OCI-LY3 (cell line): ENCODE data around the gene ATPAF2.

Experiments
- H2AFZ ChIP-seq: fragments of 200-600, 300-600 bp; shearing (Covaris generic); 2 replicates; pipeline ENCODE4 v1.6.0; 2014; ENCODE audit warnings: antibody characterized with exemption, low read depth, low read length
- H3K27ac ChIP-seq: fragments of 200-600, 300-600 bp; sonication (generic); 2 replicates; pipeline ENCODE4 v1.5.1; 2014; ENCODE audit warnings: mild to moderate bottlenecking, low read length, moderate library complexity, mixed read lengths
- H3K27me3 ChIP-seq: fragments of 200-600, 300-600 bp; sonication (generic); 2 replicates; pipeline ENCODE4 v1.6.1; 2014; ENCODE audit warnings: low read depth, low read length, mixed read lengths
- H3K36me3 ChIP-seq: fragments of 200-600, 300-600 bp; sonication (generic); replicated peaks from 2 replicates; pipeline ENCODE3; 2014; ENCODE audit warnings: low read depth, low read length, mixed read lengths
- H3K4me1 ChIP-seq: fragments of 300-600, 200-600 bp; sonication (generic); 2 replicates; pipeline ENCODE4 v1.6.1; 2014; ENCODE audit warnings: low read length, mixed read lengths
- H3K4me2 ChIP-seq: fragments of 200-600, 300-600 bp; sonication (generic); 2 replicates; pipeline ENCODE4 v1.6.1; 2014; ENCODE audit warnings: low read length, mixed read lengths
- H3K4me3 ChIP-seq: fragments of 300-600, 200-600 bp; sonication (generic); 2 replicates; pipeline ENCODE4 v1.5.1; 2014; ENCODE audit warnings: antibody characterized with exemption, mild to moderate bottlenecking, low read length, moderate library complexity
- H3K79me2 ChIP-seq: fragments of 300-600, 200-600 bp; shearing (Covaris generic); 2 replicates; pipeline ENCODE4 v1.6.1; 2014; ENCODE audit warnings: mild to moderate bottlenecking, low read length, mixed read lengths
- H3K9ac ChIP-seq: fragments of 300-600, 200-600 bp; shearing (Covaris generic); 2 replicates; pipeline ENCODE4 v1.6.0; 2014; ENCODE audit warnings: mild to moderate bottlenecking, low read length, moderate library complexity
- H3K9me3 ChIP-seq: fragments of 200-600, 300-600 bp; shearing (Covaris generic); 2 replicates; pipeline ENCODE4 v1.6.1; 2014; ENCODE audit warnings: low read length, mixed read lengths; ENCODE audit not compliant: insufficient read depth
- H4K20me1 ChIP-seq: fragments of 200-600, 300-600 bp; sonication (generic); 2 replicates; pipeline ENCODE4 v1.6.1; 2016; ENCODE audit warnings: low read length, mixed read lengths; ENCODE audit not compliant: insufficient read depth
- EZH2phosphoT487 ChIP-seq: fragments of 200-600 bp; shearing (Covaris generic); IDR thresholded peaks from 2 replicates; pipeline ENCODE4 v1.6.1; 2018; ENCODE audit warnings: antibody characterized with exemption, mixed run types, low read depth
- TF ChIP-seq, protein P1 (sequence below): fragments of 200-600, 300-600 bp; sonication (generic); IDR thresholded peaks from 2 replicates; pipeline ENCODE4 v1.5.1; 2014; ENCODE audit warnings: antibody characterized with exemption, low read length, low read depth

The ATPAF2 gene

DNA sequence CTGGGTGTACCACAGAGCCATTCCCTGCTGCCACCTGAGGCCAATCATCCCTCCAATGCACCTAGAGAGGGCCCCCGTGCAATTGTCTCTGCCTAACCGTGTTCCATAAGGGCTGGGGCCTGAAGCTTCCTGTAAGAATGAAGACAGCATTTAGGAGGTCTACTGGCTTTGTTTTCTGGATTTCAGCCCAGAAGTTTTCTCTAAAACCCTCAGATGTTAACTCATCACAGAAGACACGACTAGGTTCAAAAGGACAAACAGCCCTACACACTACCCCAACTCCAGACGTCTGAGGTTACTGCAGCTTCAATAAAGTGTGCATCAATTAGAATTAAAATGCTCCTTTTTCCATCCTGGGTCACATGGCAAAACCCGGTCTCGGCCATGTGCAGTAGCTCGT is 38.0 kb upstream of the ATPAF2 start:
- H3K9me3 ChIP-seq: no peaks in the 10 kb centered on the region
- H3K4me1 ChIP-seq: no peaks in the 10 kb centered on the region
- no peaks in the 10 kb centered on the region for H4K20me1 ChIP-seq
- no peaks in the 10 kb centered on the region for H3K79me2 ChIP-seq
- H3K4me2 ChIP-seq: no peak overlapping the region
- TF ChIP-seq EZH2phosphoT487: no peak
- TF ChIP-seq, protein P1, sequence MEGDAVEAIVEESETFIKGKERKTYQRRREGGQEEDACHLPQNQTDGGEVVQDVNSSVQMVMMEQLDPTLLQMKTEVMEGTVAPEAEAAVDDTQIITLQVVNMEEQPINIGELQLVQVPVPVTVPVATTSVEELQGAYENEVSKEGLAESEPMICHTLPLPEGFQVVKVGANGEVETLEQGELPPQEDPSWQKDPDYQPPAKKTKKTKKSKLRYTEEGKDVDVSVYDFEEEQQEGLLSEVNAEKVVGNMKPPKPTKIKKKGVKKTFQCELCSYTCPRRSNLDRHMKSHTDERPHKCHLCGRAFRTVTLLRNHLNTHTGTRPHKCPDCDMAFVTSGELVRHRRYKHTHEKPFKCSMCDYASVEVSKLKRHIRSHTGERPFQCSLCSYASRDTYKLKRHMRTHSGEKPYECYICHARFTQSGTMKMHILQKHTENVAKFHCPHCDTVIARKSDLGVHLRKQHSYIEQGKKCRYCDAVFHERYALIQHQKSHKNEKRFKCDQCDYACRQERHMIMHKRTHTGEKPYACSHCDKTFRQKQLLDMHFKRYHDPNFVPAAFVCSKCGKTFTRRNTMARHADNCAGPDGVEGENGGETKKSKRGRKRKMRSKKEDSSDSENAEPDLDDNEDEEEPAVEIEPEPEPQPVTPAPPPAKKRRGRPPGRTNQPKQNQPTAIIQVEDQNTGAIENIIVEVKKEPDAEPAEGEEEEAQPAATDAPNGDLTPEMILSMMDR: no peak
- H3K9ac ChIP-seq: no peak overlapping the region
- H3K27me3 ChIP-seq: no peaks in the 10 kb centered on the region
- H3K27ac ChIP-seq: no peak overlapping the region
- no peak overlapping the region for H3K4me3 ChIP-seq
- H2AFZ ChIP-seq: no peak overlapping the region
- H3K36me3 ChIP-seq: no peaks in the 10 kb centered on the region

GRCh38 chr17:18074566-18075272 is 35.8 kb upstream of the ATPAF2 start:
- H4K20me1 ChIP-seq: no peaks in the 10 kb centered on the region
- H3K4me1 ChIP-seq: no peaks in the 10 kb centered on the region
- H3K4me3 ChIP-seq: no peak overlapping the region
- no peaks in the 10 kb centered on the region for H3K36me3 ChIP-seq
- H3K27ac ChIP-seq: no peak overlapping the region
- H3K9ac ChIP-seq: no peak overlapping the region
- H3K4me2 ChIP-seq: no peak overlapping the region
- no peaks in the 10 kb centered on the region for H3K27me3 ChIP-seq
- no peaks in the 10 kb centered on the region for H3K9me3 ChIP-seq
- H3K79me2 ChIP-seq: no peaks in the 10 kb centered on the region
- H2AFZ ChIP-seq: no peak overlapping the region
- TF ChIP-seq, protein P1: no peak
- no peak for TF ChIP-seq EZH2phosphoT487

- Histone ChIP-seq H2AFZ (no peak overlapping the region), H3K79me2 (no peaks in the 10 kb centered on the region), H4K20me1 (no peaks in the 10 kb centered on the region), H3K4me2 (no peak overlapping the region), H3K4me3 (no peak overlapping the region), H3K9me3 (no peaks in the 10 kb centered on the region), H3K27ac (no peak overlapping the region), H3K36me3 (no peaks in the 10 kb centered on the region), H3K27me3 (no peaks in the 10 kb centered on the region), H3K4me1 (no peaks in the 10 kb centered on the region), H3K9ac (no peak overlapping the region)
- TF ChIP-seq, protein P1: no peak
- no peak for TF ChIP-seq EZH2phosphoT487
Observed at GRCh38 chr17:18071751-18072150, 32.8 kb upstream of the ATPAF2 start.

- Histone ChIP-seq H4K20me1 (no peaks in the 10 kb centered on the region), H3K36me3 (no peaks in the 10 kb centered on the region), H3K4me2 (peak overlapping the region; percentile 54), H3K9me3 (no peaks in the 10 kb centered on the region), H3K9ac (no peak overlapping the region), H3K4me1 (no peaks in the 10 kb centered on the region), H3K79me2 (no peaks in the 10 kb centered on the region), H3K27ac (no peak overlapping the region), H3K4me3 (peak overlapping the region; percentile 51), H2AFZ (no peak overlapping the region), H3K27me3 (no peaks in the 10 kb centered on the region)
- no peak for TF ChIP-seq EZH2phosphoT487
- TF ChIP-seq, protein P1: no peak
Observed at GRCh38 chr17:18070861-18071340, 31.9 kb upstream of the ATPAF2 start.
